Measurements from ENCODE around the gene MRAS.

The MRAS gene

GRCh38 chr3:138401834-138402233 is 53.5 kb downstream of the MRAS start:
- TF ChIP-seq CTCF (IDR thresholded peaks at IDR 0.05; ENCODE audit: insufficient read depth, low read depth, low read length, missing control alignments): no peak
- no peak for DNase-seq (ENCODE audit: low read depth)
- H3K4me3 ChIP-seq (ENCODE audit: low read length): no peak overlapping the region

GRCh38 chr3:138404121-138404520 is 55.7 kb downstream of the MRAS start:
- no peak for TF ChIP-seq CTCF (IDR thresholded peaks at IDR 0.05; ENCODE audit: insufficient read depth, low read depth, low read length, missing control alignments)
- no peak for DNase-seq (ENCODE audit: low read depth)
- H3K4me3 ChIP-seq (ENCODE audit: low read length): no peak overlapping the region

- TF ChIP-seq CTCF (IDR thresholded peaks at IDR 0.05; ENCODE audit: insufficient read depth, low read depth, low read length, missing control alignments): no peak
- DNase-seq (ENCODE audit: low read depth): no peak
- no peak overlapping the region for H3K4me3 ChIP-seq (ENCODE audit: low read length)
Measured at GRCh38 chr3:138405001-138405400, 56.6 kb downstream of the MRAS start.

- no peak overlapping the region for H3K4me3 ChIP-seq (ENCODE audit: low read length)
- TF ChIP-seq CTCF (IDR thresholded peaks at IDR 0.05; ENCODE audit: insufficient read depth, low read depth, low read length, missing control alignments): no peak
- DNase-seq (ENCODE audit: low read depth): no peak
Measured at GRCh38 chr3:138405486-138405885, 57.1 kb downstream of the MRAS start.

GRCh38 chr3:138406606-138407005 is 58.2 kb downstream of the MRAS start:
- TF ChIP-seq CTCF (IDR thresholded peaks at IDR 0.05; ENCODE audit: insufficient read depth, low read depth, low read length, missing control alignments): no peak
- no peak for DNase-seq (ENCODE audit: low read depth)
- no peak overlapping the region for H3K4me3 ChIP-seq (ENCODE audit: low read length)

GRCh38 chr3:138407236-138407907 is 59.0 kb downstream of the MRAS start:
- DNase-seq (ENCODE audit: low read depth): no peak
- no peak overlapping the region for H3K4me3 ChIP-seq (ENCODE audit: low read length)
- no peak for TF ChIP-seq CTCF (IDR thresholded peaks at IDR 0.05; ENCODE audit: insufficient read depth, low read depth, low read length, missing control alignments)

Data from epithelial cell of esophagus (primary cell).